Globus pallidus (tissue), 1 donor: ENCODE data around the gene WHRN.

ENCODE experiments used
- DNase-seq: peaks from one replicate; pipeline ENCODE4 v3.0.0-alpha.2; 2015; ENCODE audit warnings: low spot score

Gene WHRN

GRCh38 chr9:114470581-114470980 lies 34.7 kb downstream of the WHRN start:
- DNase-seq: no peak

DNA sequence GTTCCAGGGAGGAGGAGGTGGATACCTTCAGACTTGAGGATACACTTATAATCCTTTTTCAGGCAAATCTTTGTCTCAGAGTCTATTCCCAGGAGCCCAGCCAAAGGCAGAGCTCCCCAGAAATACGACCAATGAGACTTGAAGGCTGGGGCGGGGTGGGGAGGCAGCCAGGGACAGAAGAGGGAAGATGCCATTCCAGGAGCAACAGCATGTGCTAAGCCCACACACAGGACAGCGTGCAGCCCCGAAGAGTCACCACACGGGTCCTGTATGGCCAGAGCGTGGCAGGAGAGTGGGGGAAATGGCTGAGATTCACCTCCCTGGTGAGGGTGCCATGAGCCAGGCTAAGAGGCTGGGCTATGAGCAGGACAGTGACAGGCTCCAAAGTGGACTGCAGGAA lies 35.2 kb downstream of the WHRN start:
- DNase-seq: no peak

- no peak for DNase-seq
Observed at GRCh38 chr9:114469091-114469853, 36.0 kb downstream of the WHRN start.

GRCh38 chr9:114467910-114468309 lies 37.4 kb downstream of the WHRN start:
- no peak for DNase-seq

GRCh38 chr9:114467226-114467750 lies 38.0 kb downstream of the WHRN start:
- DNase-seq: no peak

DNA sequence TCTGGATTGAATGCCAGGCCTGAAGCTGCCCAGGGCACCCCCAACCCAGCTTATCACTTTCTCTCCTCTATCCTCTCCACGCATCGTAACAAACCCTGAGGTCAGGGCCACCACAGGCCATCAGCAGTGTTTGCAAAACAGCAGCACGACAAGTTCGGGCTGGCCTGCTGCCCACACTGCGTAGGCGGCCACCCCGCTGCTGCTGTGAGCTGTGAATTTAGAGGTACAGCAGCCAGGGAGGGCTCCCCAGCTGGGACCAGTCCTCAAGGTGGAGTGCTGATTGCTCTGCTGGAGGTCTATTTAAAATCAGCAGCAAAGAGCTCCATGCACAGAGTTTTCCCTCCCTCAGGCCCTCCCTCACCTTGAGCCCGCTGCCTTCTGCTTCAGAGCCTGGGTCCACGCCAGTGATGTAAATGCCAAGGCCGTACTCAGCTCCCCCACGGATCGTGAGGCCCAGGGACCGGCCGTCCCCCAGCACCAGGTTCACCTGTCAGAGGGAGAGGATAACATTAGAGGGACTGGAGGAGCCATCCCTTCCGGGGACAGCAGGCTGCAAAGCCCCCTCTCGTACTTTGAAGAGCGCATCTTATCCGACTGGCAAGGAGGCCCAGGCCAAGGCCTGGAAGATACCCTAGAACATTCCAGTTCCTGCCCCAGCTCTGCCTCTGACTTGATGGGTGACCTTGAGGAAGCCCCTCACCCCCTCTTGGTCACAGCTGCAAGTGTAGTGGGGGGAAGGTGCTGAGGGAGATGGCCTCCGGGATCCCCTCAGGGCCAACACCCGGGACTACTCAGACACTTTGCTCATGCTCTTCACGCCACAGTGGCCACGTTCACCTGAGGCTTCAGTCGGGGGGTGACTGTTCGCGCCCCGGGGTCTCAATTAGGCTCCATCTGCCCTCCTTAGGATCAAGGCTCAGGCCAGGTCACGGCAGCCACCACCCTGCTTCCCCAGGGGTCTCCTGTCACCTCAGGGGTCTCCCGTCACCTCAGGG lies 39.1 kb downstream of the WHRN start:
- DNase-seq: no peak

- no peak for DNase-seq
Observed at GRCh38 chr9:114465417-114465816, 39.9 kb downstream of the WHRN start.

DNA sequence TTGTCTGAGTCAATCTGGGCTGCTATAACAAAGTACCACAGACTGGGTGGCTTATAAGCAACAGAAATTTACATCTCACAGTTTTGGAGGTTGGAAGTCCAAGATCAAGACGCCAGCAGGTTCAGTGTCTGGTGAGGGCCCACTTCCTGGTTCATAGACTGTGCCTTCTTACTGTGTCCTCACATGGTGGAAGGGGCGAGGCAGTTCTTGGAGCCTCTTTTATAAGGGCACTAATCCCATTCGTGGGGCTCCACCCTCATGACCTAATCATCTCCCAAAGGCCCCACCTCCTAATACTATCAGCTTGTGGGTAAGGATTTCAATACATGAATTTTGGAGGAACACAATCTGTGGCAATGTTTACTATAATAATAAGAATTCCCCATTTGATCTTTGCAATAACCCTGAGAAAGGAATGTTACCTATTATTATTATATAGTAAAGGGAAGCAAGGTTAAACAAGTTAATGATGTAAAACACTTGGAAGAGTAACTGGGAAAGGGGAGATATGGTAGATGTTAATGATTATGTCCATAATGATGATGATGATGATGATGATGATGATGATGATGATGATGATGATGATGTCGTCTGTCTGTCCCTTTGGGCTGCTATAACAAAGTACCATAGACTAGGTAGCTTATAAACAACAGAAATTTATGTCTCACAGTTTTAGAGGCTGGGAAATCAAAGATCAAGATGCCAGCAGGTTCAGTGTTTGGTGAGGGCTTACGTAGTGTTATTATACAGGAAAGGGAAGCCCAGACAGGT lies 40.8 kb downstream of the WHRN start:
- no peak for DNase-seq

DNA sequence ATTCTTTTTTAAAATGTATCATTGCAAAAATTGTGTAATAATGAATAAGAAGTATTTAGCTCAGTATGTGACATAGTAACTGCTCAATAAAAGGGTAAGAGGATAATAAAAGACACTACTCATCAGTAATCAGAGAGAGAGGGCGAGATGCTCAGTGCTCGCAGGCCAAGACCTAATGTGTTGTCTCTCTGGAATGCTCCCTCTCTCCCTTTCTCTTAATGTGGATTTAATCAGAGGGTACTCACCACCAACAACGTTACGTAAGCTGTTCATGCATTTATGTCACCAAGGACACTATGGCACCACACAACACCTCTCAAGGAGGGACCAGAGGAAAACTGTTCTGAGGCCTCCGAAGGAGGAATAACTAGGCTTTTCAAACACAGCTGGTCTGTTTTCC lies 42.5 kb downstream of the WHRN start:
- no peak for DNase-seq

- DNase-seq: no peak
Observed at GRCh38 chr9:114461468-114461867, 43.8 kb downstream of the WHRN start.

DNA sequence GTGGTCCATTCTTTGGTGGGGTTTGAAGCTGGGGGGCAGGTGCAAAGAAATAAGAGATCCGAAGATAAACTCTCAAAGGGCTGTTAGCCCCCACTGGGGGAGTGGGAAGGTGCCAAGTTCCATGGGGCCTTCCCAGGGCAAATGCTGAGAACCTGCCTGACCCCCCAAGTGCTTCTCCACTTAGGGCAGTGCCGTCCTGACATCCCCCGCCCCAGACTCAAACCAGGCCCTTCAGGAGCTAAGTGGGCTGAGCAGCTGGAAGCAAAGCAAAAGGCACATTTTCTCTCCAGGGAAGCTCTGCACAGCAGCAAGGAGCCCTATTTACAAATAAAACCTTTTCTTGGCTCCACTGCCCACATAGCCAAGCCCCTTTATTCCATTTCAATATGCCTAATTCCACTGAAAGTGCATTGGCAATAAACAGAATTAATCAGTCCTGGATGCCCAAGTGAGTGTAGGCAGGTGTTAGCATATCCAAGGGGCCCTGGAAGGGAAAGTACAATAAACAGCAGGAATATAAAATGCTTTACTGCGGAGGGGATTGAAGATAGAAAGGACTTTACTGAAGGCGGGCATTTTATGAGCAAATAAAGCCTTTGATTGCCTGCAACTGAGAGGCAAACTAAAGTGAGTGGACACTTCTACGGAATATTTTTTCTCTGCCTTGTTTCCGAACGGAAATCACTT lies 44.6 kb downstream of the WHRN start:
- DNase-seq: no peak

DNA sequence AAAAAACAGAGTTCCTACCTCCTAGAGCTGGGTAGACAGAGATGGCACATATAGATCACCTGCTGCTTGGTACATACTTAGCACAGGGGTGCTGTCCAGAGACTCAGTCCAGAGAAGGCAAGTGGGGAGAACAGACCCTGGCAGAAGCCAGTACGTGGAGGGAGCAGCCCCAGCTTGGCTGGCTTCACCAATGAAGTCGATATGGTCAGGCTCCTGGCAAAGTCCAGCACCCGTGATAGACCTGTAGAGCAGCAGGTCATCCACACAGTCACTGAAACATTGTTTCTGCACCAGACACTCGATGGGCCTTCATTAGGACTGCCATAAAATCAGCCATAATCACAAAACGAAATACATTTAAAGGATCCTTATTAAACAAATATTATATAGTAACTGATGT lies 45.8 kb downstream of the WHRN start:
- no peak for DNase-seq

DNA sequence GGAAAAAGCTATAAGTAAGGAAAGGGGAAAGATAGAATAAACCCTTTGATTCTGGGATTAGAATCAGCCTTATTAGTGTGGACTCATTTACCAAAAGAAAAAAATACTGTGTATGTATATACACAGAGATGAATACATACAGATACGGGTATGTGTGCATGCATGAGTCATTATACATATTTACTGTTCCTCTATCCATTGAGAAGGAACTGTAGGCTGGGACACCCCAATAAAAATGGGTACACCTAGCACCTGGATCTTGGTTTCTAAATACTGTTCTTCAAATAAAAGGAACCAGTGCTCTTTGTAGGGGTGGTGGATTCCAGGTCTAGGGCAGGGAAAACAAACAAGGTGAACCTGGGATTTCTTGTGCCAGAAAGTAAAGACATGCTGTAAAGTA lies 48.3 kb downstream of the WHRN start:
- DNase-seq: no peak

DNA sequence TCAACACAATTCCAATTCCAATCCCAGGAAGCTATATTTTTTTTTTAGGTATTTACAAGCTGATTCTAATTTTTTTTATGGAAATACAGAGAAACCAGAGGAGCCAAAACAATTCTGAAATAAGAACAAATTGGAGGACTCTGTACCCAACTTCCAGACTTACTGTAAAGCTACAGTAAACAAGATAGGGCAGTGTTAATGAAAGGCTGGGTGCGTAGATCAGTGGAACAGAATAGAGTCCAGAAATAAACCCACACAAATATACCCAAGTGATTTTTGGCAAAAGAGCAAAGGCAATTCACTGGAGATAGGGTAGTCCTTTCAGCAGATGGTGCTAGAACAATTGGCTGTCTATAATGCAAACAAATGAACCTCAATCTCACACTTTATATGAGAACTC lies 50.6 kb downstream of the WHRN start:
- DNase-seq: no peak

- no peak for DNase-seq
Observed at GRCh38 chr9:114452219-114453165, 52.8 kb downstream of the WHRN start.

GRCh38 chr9:114451707-114452031 lies 53.6 kb downstream of the WHRN start:
- no peak for DNase-seq

- DNase-seq: no peak
Observed at GRCh38 chr9:114450833-114451706, 54.2 kb downstream of the WHRN start.

- DNase-seq: no peak
Observed at GRCh38 chr9:114450181-114450580, 55.1 kb downstream of the WHRN start.

- DNase-seq: no peak
Observed at GRCh38 chr9:114449236-114449635, 56.0 kb downstream of the WHRN start.
